Cerebellar cortex (tissue), 1 donor: ENCODE results near the gene OPRL1.

ENCODE experiments used
- DNase-seq: peaks from one replicate; pipeline ENCODE4 v3.0.0-alpha.2; 2015; ENCODE audit warnings: low spot score

OPRL1 gene

DNA sequence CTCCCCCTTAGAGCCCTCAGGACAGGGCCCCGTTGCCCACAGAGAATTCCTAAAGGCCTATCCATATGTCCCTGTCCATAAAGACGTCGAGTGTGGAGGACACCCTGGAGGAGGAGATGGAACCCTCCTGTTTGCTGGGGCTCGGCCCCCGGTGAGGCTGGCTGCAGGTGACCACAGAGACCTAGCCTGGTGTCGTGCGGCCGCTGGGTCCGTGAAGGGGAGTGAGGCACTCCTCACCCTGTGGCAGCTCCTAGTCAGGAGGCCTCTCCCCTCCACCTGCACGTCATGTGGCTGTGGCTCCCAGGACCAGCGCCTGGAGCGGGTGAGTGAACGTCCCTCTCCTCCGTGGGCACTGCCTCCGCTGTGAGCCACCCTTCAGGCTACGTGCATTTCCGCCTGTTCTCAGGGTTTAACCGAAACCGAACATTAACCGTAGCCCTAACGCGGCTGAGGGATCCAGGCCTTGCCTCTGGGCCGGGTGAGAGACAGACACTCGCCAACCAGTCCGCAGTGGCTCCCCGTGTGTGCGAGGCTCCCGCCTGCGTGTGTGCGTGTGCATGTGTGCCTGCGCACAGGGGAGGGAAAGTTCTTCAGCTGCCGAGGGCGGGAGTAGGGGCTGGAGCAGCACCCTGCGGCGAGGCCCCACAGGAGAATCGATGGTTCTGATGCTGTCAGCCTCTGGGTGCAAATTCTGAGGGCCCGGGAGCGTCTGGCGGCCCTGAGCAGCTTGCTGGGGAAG lies 22.8 kb upstream of the OPRL1 start:
- no peak for DNase-seq

DNA sequence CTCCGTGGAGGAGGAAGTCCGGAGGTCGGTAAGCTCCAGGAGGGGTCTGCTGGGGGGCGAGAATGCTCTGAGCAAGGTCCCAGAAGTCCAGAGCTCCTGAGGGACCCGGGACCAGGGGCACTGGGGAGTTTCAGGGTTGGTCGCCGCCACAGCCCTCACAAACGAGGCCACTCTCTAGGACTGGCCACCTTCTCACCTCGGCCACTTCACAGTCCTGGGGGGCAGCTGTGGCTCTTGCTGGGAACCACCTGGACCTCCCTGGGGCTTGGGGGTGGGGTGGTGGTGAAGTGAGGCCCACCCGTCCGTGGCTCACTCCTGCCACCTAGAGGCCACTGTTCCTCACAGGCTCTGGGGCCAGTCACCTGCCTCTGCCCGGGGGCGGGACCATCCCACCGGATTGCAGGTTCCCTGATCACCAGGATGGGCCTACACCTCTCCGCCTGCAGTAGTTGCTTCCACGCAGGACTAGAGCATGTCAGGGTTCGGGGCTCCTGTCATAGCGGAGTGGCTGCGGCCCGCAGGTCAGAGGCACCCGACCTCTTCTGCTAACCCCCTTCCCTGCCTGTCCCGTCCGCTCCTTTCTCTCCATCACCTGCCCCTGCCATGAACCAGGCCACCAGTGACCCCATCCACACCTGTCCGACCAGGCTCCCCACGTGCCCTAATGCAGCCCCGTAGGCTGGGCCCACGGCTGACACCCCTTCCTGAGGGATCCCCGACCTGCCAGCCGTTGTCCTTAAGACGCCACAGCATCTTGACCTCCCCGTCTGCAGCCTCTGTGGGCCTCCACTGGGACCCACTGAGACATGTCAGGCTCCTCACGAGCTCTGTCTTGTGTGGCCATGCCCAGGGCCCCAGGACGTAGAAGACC lies 22.0 kb upstream of the OPRL1 start:
- peak; percentile 87 for DNase-seq

DNA sequence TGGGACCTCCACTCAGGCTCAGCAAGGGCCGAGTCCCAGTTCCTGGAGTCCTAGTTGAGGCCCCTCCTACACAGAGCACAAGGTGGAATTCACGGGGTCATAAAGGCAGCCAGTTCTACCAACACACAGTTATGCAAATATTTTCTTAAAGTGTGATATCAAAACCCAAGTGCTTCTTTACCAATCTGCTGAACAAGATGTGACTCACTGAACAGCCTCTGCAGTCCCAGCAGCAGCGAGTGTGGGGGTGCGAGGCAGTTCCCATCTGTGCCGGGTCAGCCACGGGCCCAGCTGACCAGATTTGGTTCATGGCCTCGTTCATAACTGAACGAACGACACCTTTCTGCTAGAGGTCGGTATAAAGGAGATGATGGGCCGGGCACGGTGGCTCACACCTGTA lies 21.3 kb upstream of the OPRL1 start:
- no peak for DNase-seq

DNA sequence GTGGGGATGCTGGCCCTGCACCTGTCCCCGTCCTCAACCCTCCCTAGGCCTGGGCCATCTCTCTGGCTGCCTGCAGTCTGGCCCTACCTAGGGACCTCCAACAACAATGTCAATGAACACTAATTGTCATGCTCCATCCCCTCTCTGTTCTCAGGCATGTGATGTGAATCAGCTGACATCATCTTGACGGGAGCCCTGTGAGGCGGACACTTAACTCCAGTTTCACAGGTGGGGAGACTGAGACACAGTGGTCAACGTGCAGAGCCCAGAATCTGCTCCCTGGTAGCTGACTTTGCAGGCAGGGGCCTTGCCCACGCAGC lies 17.6 kb upstream of the OPRL1 start:
- DNase-seq = no peak

DNA sequence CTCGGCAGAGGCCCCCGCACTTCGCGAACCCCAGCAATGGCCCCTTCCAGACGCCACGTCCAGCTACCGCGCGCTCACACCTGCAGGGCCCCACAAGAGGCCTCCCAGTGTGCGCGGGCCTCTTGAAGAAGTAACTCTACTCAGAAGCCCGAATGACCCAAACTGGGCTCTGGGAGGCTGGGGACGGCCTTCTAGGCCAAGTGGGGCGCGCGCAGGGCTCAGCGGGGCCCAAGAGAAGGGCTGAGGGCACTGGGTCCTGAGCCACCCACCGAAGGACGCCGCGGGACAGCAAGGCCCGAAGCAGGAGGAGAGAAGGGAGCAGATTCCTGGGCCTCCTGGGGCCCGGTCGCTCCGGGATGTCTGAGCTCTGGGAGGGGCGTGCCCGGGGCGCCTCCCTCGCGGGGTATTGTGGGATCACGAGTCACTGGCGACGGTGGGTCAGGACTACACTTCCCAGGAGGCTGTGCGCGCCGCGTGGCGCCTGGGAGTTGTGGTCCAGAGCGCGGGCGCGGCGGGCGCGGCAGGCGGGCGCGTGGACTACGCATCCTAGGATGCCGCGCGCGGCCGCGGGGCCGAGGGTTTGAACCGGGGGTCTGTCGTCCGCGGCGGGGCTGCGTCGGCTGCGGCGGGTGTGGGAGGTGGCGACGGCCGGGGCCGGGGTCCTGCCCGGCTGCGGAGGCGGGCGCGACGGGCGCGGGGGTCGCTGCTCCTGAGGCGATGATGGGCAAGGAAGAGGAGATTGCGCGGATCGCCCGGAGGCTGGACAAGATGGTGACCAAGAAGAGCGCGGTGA lies 17.1 kb upstream of the OPRL1 start, which contains the start of gene TCEA2:
TSS of gene TCEA2 (plus strand) at position 603 of the 793 bp plus-strand sequence. CDS start at position 718, 115 bp downstream.
- DNase-seq = peak; percentile 94

DNA sequence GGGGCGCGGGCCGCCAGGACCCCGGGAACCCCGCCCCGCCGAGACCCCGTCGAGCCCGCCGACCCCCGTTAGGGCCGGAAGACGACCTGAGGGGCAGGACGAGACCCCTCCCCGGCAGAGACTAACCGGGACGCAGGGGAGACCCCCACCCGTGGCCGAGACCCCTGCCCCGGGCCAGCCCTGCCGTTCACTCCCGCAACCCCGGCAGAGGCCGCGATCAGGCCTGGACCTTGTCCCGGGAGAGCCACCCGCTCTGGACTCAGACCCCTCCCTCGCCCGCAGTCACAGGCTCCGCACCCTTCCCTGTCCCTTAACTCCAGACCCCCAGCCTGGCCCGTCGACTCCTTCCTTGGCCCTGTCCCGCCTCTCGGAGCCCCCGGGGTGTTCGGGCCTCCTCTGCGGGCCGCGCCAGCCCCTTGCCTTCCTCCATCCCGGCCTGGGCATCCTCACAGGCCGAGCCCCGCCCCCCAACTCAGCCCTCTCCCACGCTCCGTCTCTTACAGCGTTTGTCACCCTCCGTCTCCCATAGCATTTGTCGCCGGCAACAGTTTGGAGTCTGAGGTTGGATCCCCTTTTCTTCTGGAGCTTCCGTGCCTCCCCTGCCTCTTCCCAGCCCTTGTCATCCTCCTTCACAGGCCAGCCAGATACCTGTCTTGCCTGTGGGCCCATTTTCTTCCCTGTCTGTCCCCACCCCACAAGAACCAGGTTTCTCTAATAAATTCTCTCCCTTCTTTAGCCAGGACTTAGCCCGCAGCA lies 16.3 kb upstream of the OPRL1 start:
- no peak for DNase-seq

DNA sequence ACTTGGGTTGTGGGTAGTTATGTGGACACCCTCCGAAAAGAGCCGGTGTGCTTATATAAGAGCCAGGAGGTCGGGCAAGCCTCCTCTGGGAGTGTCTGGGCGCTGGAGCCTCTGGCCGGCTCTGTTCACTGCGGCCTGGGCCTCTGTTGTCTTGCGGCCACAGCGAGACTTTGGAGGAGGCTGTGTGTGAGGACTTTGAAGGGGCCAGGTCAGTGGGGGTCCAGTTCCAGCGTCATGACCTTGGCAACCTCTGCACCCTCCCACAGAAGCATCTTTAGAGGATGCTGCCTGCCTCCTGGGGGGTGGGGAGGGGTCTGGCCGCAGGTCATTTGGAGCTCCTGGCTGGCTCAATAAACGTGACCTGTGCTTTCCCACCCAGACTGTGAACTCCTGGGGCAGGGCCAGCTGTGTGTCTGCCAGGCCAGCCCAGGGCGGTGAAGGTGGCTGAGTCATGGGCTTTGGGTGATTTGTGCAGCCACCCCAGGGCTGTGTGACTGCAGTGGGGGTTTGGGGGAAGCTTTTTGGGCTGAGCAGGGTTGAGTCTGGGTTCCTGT lies 15.7 kb upstream of the OPRL1 start:
- no peak for DNase-seq

DNA sequence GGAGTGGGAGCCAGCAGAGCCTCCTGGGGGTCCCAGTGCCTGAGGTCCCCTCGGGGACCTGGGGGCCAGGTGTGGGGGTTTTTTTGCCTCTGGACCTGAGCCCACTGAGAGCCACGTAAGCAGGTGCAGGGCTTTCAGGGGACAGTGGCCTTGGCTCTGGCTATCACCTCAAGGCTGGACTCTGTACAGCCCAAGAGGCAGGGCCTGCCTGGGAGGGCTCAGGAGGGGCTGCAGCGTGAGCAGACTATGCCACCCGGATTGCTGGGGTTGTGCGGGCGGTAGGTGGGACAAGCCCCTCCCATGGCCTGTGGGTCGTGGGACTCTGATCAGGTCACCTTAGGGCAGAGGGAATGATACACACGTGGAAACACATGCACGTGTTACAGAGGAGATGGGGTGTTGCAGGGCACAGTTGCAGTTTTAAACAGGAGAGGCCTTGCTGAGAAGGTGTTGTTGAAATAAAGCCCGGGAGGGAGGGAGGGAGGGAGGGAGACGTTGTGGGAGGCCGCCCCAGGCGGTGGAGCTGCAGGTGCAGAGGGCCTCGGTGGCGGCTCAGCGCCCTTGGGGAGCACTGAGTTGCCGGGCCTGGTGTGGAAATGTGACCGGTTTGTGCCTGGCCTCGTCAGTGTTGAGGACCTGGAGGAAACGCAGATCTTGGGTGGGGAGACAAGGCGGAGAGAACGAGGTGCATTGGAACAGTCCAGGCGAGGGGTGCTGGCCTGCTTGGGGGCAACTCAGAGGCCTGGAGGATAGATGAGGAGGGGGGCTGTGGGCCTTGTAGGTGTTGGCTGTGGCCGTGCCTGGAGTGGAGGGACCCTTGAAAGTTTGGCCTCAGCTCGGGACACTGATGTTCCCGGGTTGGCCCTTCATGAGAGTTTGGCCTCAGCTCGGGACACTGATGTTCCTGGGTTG lies 14.6 kb upstream of the OPRL1 start:
- no peak for DNase-seq

DNA sequence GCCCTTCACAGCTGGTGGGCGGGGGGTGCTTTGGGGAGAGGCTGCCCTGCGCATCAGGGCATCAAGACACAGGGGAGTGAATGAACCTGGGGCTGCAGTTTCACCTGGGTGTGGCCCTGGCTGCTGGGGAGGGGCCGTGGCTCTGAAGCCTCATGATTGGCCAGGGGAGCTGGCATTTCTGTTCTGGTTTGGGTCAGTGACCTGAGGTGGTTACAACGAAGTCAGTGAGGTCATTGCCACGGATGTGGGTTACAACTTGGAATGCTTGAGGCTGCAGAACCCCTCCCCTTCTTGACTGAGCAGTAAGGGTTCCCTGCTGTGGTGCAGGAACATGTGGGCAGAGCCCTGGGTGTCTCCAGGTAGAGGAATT lies 13.9 kb upstream of the OPRL1 start:
- no peak for DNase-seq

DNA sequence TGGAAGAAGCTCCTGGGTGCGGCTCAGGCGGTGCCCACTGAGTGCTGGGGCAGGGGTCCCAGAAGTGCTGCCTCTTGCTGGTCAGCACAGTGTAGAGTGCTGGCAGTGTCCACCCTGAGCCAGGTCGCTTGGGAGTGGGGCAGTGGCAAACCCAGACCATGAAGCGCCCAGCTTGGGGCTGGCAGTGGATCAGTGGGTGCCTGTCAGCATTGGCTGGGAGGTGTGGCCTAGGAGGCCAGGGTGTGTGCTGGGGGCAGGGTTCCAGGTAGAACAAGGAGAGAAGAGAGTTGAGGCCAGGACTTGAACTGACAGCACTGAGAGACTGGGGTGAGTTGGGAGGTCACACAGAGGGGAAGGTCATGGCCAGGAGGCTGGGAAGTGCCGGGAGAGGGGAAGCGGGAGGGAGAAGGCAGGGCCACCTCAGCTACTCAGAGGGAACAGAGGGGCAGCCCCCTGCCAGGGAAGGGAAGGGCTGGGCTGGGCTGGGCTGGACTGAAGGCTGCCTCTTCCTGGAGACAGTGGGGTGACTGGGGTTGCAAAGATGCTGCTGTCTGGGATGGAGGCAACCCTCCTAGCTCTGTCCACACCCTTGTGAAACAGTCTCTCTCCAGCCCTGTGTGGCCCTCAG lies 12.8 kb upstream of the OPRL1 start:
- DNase-seq = no peak

DNA sequence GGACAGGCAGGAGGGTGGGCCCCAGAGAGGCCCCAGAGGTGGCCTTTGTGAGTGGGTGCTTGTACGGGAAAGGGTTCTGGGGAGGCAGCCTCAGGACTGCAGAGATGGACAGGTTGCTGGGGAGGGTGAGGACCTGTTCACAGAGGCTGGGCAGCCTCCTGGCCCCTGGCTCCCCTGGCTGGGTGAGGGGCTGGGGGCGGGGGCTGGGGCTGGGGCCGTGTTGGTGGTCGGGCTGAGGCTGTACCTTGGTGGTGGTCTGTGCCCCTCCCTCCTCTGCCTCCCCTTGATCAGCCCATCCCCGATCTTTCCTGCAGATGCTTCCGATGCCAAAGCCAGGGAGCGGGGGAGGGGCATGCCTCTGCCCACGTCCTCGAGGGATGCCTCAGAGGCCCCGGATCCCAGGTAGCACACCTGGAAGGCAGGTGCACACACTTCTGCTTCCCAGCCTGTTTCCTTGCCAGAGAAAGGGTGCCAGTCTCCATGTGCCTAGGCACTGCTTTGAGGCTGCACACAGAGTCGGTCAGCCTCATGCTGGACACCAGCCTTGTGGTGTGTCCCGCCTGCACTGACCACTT lies 12.1 kb upstream of the OPRL1 start:
- DNase-seq = no peak

DNA sequence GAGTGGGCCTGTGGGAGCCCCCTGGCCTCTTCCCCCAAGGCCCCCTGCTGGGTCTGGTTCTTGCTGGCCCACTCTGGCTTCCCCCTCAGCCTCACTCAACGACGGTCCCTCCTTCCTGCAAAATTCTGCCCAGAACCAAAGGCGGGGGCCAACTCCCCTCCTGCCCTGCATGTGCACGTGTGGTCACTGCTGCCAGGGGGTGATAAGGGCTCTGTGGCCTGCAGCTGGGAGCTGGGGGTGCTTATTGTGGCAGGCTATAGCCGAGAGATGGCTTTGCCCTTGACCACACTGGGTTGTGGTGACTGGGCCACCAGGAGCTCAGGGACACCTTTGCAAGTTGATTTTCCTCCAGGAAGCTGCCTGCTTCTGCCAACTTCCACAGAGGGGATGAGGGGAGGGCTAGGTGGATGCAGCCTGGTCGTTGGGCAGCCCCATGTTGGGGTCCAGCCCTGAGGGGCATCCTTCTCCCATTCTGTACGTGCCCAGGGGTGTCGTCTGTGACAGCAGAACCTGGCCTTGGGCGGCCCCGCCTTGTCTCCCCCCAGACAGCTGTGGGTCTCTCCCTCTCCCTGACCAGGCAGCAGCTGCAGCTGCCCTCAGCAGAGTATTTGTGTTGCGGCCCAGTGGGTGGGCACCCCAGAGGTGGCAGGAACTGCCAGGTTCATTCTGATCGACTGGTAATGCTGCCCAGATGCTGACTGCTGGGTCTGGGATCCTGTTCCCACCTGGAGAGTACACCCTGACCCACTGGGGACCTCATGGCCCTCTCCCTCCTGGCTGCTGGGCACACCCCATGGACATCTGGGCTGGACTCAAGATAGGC lies 11.3 kb upstream of the OPRL1 start:
- no peak for DNase-seq

DNA sequence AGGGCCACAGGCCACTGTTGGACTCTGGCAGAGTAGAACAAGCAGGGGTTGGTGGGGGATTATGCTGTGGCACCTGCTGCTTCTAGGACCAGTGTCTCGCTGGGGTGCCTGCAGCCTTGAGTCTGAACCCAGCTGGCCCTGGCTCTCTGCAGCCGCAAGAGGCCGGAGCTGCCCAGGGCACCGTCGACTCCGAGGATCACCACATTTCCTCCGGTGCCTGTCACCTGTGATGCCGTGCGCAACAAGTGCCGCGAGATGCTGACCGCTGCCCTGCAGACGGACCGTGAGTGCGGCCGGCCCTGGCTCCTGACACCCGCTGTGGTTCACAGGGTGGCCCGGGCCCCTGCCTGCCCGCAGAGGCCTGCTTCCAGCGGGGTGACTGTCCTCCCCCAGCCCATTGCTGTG lies 10.7 kb upstream of the OPRL1 start:
- DNase-seq = no peak

DNA sequence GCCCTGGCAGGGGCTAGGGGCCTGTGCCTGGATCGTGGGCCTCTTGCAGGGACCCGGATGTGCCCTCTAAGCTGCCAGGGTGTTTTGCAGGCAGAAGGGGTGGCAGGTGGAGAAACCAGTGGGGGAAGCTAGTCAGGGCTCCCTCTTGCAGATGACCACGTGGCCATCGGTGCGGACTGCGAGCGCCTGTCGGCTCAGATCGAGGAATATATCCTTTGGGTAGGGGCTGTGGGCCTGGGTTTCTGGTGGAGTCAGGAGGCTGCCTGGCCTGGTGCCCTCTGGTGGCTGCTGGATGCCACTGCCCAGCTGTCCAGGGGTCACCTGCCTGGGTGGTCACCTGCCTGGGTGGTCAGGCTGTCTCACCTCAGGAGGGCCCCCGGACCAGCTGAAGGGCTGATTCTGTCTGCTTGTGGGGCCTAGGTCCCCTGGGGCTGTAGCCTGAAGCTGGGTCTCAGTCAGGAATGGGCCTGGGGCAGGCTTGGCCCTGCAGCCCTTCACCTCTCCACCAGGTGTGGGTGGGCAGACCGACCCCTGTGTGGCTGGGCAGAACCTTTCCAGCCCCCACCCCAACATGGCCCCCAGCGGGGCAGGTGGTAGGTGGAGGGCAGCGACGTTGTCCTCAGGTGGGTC lies 10.2 kb upstream of the OPRL1 start:
- peak; percentile 57 for DNase-seq

DNA sequence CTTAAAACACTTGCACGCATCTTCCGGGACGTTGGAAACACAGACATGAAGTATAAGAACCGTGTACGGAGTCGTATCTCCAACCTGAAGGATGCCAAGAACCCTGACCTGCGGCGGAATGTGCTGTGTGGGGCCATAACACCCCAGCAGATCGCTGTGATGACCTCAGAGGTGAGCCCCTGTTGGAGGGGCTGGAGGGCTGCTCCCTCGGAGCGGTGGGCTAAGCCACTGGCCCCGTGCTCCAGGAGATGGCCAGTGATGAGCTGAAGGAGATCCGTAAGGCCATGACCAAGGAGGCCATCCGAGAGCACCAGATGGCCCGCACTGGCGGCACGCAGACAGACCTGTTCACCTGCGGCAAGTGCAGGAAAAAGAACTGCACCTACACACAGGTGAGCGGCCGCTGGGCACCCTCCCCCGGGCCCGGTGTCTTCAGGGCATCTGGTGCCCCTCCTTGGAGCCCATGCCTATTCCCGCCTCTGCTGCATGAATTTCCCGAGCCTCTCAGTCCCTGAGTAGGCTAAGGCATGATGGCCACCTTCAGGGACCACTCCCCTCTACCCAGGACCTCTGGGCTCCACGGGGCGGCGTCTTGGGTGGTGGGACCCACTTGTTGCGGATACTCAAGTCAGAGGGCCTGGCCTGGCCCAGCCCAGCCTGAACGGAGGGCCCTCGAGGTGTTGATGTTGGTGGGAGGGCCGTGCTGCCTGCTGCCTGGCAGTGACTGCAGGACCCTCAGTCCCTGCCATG lies 9.5 kb upstream of the OPRL1 start:
- no peak for DNase-seq

DNA sequence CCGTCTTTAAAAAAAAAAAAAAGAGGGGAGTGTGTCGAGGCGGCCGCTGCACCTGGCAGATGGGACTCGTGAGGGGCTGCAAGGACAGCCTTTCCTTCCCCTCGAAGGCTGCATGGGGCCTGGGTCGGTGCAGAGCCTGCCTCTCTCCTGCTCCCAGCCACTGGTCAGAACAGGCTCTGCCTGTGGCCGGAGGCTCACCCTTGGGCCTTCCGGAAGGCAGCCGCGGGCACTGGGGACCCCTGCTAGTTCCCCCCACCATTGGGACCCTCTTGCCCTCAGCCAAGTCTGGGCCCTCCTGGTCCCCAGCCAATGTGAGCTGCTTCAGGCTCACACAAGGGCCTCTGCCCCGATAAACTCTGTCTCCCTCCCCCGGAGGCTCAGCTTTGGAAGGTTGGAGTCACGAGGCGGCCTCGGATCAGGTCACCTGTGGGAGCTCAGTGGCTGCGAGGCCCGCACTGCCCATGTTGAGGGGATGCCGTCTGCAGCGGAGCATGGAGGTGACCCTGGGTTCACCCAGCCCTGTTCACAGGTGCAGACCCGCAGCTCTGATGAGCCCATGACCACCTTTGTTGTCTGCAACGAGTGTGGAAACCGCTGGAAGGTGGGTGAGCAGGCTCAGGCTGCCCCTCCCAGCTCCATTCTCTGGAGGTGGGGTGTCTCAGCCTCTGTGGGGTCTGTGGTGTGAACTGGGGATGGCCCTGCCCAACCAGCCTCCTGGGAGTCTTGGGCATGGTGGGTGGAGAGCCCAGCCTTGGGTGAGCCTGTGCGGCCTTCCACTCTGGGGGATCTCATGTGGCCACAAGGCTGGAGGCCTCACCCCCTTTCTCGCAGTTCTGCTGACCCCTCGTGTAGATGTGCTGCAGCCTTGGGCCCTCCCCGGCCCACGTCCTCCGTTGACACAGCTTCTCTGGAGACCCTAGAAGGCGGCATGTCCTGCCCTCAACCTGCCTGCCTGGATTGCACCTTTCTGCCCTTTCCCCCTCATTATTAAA lies 8.2 kb upstream of the OPRL1 start:
- no peak for DNase-seq
